Effector memory CD8-positive, alpha-beta T cell (primary cell): ENCODE measurements around the gene ZNRF3.

ENCODE experiments used
- ATAC-seq: fragments of 150-1000 bp; cut with Tn5 transposase; replicated peaks from 2 replicates; pipeline ENCODE4 v1.10.0; 2021; ENCODE audit warnings: mild to moderate bottlenecking, moderate library complexity
- DNase-seq, 3 experiments: peaks; one replicate each; pipeline ENCODE4 v3.0.0; 2021
- H3K27ac Mint-ChIP-seq, 2 donors: one replicate each; pipeline ENCODE4 v1.8.0; 2022; ENCODE audit warnings: mild to moderate bottlenecking in 2 of 2, mixed read lengths in 2 of 2, moderate library complexity in 2 of 2
- H3K27me3 Mint-ChIP-seq, 2 donors: one replicate each; pipeline ENCODE4 v1.8.0; 2022; ENCODE audit warnings: mixed read lengths in 2 of 2
- H3K36me3 Mint-ChIP-seq: one replicate; pipeline ENCODE4 v1.8.0; 2022; ENCODE audit warnings: mild to moderate bottlenecking, moderate library complexity, mixed read lengths; ENCODE audit not compliant: insufficient read depth
- H3K4me1 Mint-ChIP-seq, 2 donors: one replicate each; pipeline ENCODE4 v1.8.0; 2022; ENCODE audit warnings: low read depth in 2 of 2, mixed read lengths in 2 of 2
- H3K4me3 Mint-ChIP-seq, 2 donors: one replicate each; pipeline ENCODE4 v1.8.0; 2022; ENCODE audit warnings: mild to moderate bottlenecking in 2 of 2, mixed read lengths in 2 of 2, moderate library complexity in 2 of 2
- H3K9me3 Mint-ChIP-seq, 2 donors: one replicate each; pipeline ENCODE4 v1.8.0; 2022; ENCODE audit warnings: mixed read lengths in 2 of 2

The ZNRF3 gene

GRCh38 chr22:28967969-28968368, 84.6 kb downstream of the ZNRF3 start:
- no peak overlapping the region for H3K27ac Mint-ChIP-seq
- no peaks in the 10 kb centered on the region for H3K4me1 Mint-ChIP-seq
- H3K27me3 Mint-ChIP-seq, result peaks cover 48 to 50% of the 10 kb centered on the region in 2 donors
- DNase-seq, result no peak
- H3K4me3 Mint-ChIP-seq, result no peak overlapping the region
- no peaks in the 10 kb centered on the region for H3K9me3 Mint-ChIP-seq
- no peak for ATAC-seq
- H3K36me3 Mint-ChIP-seq, result no peaks in the 10 kb centered on the region

GRCh38 chr22:28969401-28970168, 86.2 kb downstream of the ZNRF3 start:
- DNase-seq, result no peak
- no peaks in the 10 kb centered on the region for H3K36me3 Mint-ChIP-seq
- ATAC-seq, result no peak
- H3K27ac Mint-ChIP-seq, result no peak overlapping the region
- peaks cover 34 to 37% of the 10 kb centered on the region in 2 donors for H3K27me3 Mint-ChIP-seq
- H3K4me3 Mint-ChIP-seq, result no peak overlapping the region
- no peaks in the 10 kb centered on the region for H3K4me1 Mint-ChIP-seq
- no peaks in the 10 kb centered on the region for H3K9me3 Mint-ChIP-seq

DNA sequence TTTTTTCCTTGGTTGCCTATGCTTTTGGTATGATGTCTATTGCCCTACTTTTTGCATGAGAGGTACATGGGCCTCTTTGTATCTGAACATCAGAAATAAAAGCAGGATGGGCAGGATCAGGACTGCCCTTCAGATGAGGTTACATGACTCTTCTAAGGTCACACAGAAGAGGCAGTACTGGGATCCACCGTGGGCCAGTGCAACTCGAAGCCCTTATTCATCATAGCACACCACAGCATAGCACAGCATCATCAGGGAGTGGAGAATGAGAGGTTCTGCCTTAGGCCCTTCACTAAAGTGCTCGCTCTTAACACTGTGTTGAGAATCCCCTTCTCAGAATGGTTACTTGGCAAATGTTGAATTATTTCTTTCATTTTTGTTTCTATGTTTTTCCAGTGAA, 90.0 kb downstream of the ZNRF3 start:
- Mint-ChIP-seq H3K27ac (no peak overlapping the region), H3K27me3 (peaks cover 25 to 36% of the 10 kb centered on the region in 2 donors), H3K36me3 (no peaks in the 10 kb centered on the region), H3K4me3 (no peak overlapping the region), H3K4me1 (no peaks in the 10 kb centered on the region), H3K9me3 (no peaks in the 10 kb centered on the region)
- ATAC-seq (no peak), DNase-seq (no peak)

DNA sequence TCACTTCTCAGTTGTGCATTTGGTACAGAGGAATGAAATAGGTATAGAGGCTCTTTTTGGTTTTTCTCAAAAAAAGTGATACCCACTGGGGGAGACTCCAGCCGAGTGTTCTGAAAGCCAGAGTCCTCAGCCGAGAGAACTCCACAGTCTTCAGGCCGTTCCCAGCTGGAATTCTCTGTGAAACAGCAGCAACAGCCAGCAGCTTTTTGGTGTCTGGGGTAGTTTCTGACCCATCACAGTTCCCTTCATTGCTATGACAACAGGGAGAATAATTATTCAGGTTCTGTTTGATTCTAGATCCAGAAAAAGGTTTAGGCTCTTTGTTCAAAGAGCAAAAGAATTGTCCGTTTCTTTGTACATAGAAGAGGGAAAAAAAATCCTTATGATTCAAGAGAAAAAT, 93.7 kb downstream of the ZNRF3 start:
- H3K27ac Mint-ChIP-seq, result no peak overlapping the region
- H3K4me1 Mint-ChIP-seq, result no peaks in the 10 kb centered on the region
- no peak overlapping the region for H3K4me3 Mint-ChIP-seq
- ATAC-seq, result no peak
- DNase-seq, result no peak
- H3K27me3 Mint-ChIP-seq, result peaks cover 27 to 35% of the 10 kb centered on the region in 2 donors
- H3K36me3 Mint-ChIP-seq, result no peaks in the 10 kb centered on the region
- no peaks in the 10 kb centered on the region for H3K9me3 Mint-ChIP-seq

- no peak for DNase-seq
- no peaks in the 10 kb centered on the region for H3K9me3 Mint-ChIP-seq
- no peaks in the 10 kb centered on the region for H3K36me3 Mint-ChIP-seq
- no peaks in the 10 kb centered on the region for H3K4me1 Mint-ChIP-seq
- no peak for ATAC-seq
- peaks cover 27 to 35% of the 10 kb centered on the region in 2 donors for H3K27me3 Mint-ChIP-seq
- H3K27ac Mint-ChIP-seq, result no peak overlapping the region
- H3K4me3 Mint-ChIP-seq, result no peak overlapping the region
Measured at GRCh38 chr22:28977481-28977971, 94.2 kb downstream of the ZNRF3 start.

DNA sequence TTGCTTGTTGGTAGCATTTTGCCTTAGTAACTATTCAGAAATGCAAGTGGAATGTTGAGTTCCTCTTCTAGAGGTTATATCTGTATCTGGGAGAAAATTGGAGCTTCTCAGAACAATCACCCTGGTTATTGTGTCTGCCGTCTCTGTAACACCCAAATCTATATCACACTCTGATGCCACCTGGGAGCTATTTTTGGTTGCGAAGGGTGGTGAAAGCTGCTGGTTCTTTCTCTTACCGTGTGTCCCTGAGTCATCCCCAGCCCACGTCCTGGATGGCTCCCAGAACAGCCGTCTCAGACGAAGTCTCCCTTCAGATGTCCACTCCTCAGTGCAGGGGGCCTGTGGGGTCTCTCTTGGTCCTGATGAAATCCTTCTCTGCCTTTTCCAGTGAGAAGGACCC, 94.8 kb downstream of the ZNRF3 start:
- Mint-ChIP-seq H3K36me3 (no peaks in the 10 kb centered on the region), H3K27ac (no peak overlapping the region), H3K4me3 (no peak overlapping the region), H3K27me3 (peaks cover 34 to 40% of the 10 kb centered on the region in 2 donors), H3K4me1 (no peaks in the 10 kb centered on the region), H3K9me3 (no peaks in the 10 kb centered on the region)
- ATAC-seq (no peak), DNase-seq (no peak)

DNA sequence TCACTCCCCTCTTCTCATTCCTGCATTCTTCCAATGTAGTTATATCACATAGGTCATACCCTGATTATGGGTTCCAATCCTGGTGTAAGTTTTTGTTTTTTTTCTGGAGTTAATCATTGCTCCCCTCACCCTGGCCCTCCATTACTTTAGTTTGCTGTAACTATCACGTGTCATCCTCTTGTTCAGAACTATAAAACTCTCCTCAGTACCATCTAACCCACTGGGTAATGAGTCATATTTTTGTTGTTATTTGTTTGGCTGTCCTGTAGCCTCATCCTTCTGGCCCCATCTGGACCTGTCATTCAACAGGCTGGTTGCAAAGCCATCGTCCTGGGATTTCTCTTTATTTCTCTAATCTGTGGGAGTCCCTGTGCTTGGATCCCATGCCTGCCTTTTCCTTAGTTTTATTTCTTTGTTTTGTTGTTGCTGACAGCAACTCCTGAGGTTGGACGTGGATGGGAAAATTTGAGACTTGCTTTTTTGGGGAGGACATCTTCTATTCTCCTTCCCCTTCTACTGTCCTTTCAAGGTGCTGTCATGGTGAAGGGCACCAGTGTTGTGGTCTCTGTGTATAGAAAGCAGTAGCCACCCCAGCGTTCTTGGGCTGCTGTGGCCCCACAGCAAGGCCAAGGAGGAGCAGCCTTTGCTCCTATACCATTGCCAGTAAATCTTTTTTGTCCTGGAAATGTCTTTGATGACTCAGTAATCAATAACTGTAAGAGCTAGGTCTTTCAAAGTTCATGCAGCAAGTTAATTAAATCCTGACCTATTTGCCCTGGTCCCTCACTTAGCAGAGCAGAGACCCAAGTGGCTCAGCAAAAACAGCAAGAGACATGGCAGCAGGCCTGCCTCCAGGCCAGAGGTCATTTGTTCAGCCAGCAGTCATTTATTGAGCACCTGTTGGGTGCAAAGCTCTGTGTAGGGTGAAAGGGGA, 95.8 kb downstream of the ZNRF3 start:
- H3K4me3 Mint-ChIP-seq, result no peak overlapping the region
- H3K4me1 Mint-ChIP-seq, result no peaks in the 10 kb centered on the region
- no peaks in the 10 kb centered on the region for H3K9me3 Mint-ChIP-seq
- H3K27me3 Mint-ChIP-seq, result peaks cover 40 to 44% of the 10 kb centered on the region in 2 donors
- ATAC-seq, result no peak
- no peak overlapping the region for H3K27ac Mint-ChIP-seq
- no peak for DNase-seq
- no peaks in the 10 kb centered on the region for H3K36me3 Mint-ChIP-seq

DNA sequence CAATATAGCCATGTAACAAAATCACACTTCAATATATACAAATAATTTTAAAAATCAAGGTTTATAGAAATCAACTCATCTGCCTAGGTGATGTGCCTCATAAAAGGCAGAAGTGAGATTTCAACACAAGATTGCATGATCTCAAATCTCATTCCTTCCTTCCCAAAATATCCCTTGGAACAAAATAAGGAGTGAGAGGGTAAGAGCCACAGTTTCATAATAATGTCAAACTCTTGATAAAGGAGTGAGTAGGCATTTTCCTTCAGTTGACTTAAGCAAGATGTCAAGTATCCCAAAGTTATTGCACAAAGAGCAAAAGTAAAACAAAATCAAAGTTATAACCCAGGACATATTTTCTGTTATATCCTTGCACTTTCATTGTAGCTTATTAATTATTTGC, 97.0 kb downstream of the ZNRF3 start:
- no peaks in the 10 kb centered on the region for H3K36me3 Mint-ChIP-seq
- no peak for DNase-seq
- no peaks in the 10 kb centered on the region for H3K4me1 Mint-ChIP-seq
- H3K27me3 Mint-ChIP-seq, result peaks cover 40 to 55% of the 10 kb centered on the region in 2 donors
- H3K9me3 Mint-ChIP-seq, result no peaks in the 10 kb centered on the region
- no peak for ATAC-seq
- H3K4me3 Mint-ChIP-seq, result no peak overlapping the region
- no peak overlapping the region for H3K27ac Mint-ChIP-seq

GRCh38 chr22:28981818-28982499, 98.6 kb downstream of the ZNRF3 start:
- DNase-seq (no peak), ATAC-seq (no peak)
- Mint-ChIP-seq H3K4me1 (no peaks in the 10 kb centered on the region), H3K9me3 (peaks cover 0 to 2% of the 10 kb centered on the region in 2 donors), H3K27me3 (peaks cover 33 to 65% of the 10 kb centered on the region in 2 donors), H3K36me3 (no peaks in the 10 kb centered on the region), H3K27ac (no peak overlapping the region), H3K4me3 (no peak overlapping the region)

- Mint-ChIP-seq H3K36me3 (no peaks in the 10 kb centered on the region), H3K9me3 (peaks cover 0 to 2% of the 10 kb centered on the region in 2 donors)
- ATAC-seq, result no peak
Measured at GRCh38 chr22:28983190-28983589, 99.8 kb downstream of the ZNRF3 start.

DNA sequence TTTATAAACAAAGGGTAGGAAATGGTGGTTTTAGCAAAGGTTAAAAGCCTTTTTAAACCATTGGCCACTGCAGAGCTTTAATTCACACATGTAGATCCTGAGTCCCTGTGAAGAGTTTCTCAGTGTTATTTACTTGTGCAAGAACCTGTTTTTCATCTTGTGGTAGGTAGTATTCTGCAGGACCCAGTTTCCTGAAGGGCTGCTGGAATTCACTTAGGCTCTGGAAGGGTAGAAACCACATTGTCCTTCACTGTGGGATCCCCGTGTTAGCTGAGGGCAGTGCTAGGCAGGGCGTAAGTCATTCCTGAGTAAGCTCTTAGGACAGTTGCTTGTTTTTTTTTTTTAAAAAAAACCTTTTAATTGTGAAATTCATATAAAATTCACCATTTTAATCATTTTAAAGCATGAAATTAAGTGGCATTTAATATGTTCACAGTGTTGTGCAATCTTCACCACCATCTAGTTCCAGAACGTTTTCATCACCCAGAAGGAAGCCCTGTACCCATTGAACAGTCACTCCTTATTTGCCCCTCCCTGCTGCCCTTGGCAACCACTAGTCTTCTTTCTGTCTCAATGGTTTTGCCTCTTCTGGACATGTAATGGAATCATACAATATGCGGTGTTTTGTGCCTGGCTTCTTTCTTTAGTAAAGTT, 100.5 kb downstream of the ZNRF3 start:
- no peak for DNase-seq
- Mint-ChIP-seq H3K9me3 (peaks cover 0 to 2% of the 10 kb centered on the region in 2 donors), H3K4me1 (no peaks in the 10 kb centered on the region), H3K36me3 (no peaks in the 10 kb centered on the region), H3K27ac (no peak overlapping the region), H3K4me3 (no peak overlapping the region), H3K27me3 (peaks cover 18 to 51% of the 10 kb centered on the region in 2 donors)
- ATAC-seq, result no peak

More at GRCh38 chr22:28983190-28983589, 99.8 kb downstream of the ZNRF3 start:
- DNase-seq, result no peak
- H3K4me1 Mint-ChIP-seq, result no peaks in the 10 kb centered on the region
- peaks cover 23 to 58% of the 10 kb centered on the region in 2 donors for H3K27me3 Mint-ChIP-seq
- H3K27ac Mint-ChIP-seq, result no peak overlapping the region
- no peak overlapping the region for H3K4me3 Mint-ChIP-seq

- Mint-ChIP-seq H3K9me3 (peaks cover 0 to 2% of the 10 kb centered on the region in 2 donors), H3K4me1 (no peaks in the 10 kb centered on the region), H3K36me3 (no peaks in the 10 kb centered on the region), H3K27me3 (peaks cover 11 to 44% of the 10 kb centered on the region in 2 donors), H3K4me3 (no peak overlapping the region), H3K27ac (no peak overlapping the region)
- ATAC-seq (no peak), DNase-seq (no peak)
Measured at GRCh38 chr22:28984482-28985158, 101.2 kb downstream of the ZNRF3 start.
